NCI-H82 treated with DMSO at 0.1 percent for 48 hours (cell line): ENCODE results near the gene SPHK2.

Source experiments
- DNase-seq: peaks from one replicate; lab custom pipeline; 2025; ENCODE audit not compliant: unreplicated experiment; lab: John Stamatoyannopoulos, UW

Gene SPHK2

GRCh38 chr19:48635966-48636858, 16.9 kb downstream of the SPHK2 start:
- no peak for DNase-seq

GRCh38 chr19:48636859-48637448, 17.6 kb downstream of the SPHK2 start, which contains the start of gene DBP:
Gene DBP (minus strand): TSS chr19:48637379. CDS start chr19:48636994, 385 bp downstream.
- no peak for DNase-seq

- DNase-seq = peak; percentile 97
These were observed 18.2 kb downstream of the SPHK2 start for GRCh38 chr19:48637449-48637947.

- DNase-seq = peak; percentile 94
These were observed 18.9 kb downstream of the SPHK2 start for GRCh38 chr19:48637948-48638830.

GRCh38 chr19:48638831-48639381, 19.6 kb downstream of the SPHK2 start:
- DNase-seq = no peak

DNA sequence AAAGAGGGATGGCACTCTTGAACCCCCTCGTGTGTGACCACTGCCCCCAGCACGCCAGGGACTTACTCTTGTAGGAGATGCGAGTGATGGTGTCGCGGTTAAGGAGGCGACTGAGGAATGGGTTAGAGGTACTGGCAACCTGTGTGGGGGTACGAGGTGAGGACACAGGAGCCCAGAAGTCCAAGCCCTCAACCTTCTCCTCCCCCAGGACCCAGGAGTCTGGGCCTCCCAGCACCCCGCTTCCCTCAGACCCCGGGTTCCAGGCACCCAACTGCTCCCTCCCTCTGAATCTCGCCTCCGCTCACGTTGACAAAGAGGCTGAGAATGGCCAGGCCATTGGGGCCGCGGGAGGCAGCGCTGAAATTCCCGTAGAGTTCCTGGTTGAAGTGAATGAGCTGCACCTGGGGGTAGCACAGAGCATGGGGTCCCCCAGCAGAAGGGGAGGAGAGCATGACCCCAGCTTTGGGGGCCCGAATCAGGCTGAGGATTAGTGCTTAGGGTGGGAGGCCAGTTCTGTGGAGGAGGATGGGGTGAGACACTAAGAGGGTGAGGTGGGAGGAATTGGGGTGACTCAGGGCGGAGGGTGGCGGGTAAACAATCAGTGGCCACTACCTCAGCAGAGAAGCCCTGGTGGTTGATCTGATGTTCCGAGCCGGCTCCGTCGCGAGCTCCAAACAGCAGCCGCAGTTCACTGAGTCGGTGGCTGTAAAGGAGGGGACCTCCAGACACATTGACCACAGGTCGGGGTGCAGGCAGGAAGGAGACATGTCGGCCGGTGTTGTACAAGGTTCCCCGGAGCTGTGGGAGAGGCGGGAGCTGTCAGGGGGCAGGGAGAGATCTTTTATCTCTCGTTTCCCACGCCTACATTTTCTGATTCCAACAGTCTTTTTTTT, 20.4 kb downstream of the SPHK2 start:
- DNase-seq = no peak

- no peak for DNase-seq
These were observed 22.5 kb downstream of the SPHK2 start for GRCh38 chr19:48641850-48642249.

- DNase-seq = no peak
These were observed 23.6 kb downstream of the SPHK2 start for GRCh38 chr19:48642862-48643261.

- no peak for DNase-seq
These were observed 25.0 kb downstream of the SPHK2 start for GRCh38 chr19:48644355-48644754.

DNA sequence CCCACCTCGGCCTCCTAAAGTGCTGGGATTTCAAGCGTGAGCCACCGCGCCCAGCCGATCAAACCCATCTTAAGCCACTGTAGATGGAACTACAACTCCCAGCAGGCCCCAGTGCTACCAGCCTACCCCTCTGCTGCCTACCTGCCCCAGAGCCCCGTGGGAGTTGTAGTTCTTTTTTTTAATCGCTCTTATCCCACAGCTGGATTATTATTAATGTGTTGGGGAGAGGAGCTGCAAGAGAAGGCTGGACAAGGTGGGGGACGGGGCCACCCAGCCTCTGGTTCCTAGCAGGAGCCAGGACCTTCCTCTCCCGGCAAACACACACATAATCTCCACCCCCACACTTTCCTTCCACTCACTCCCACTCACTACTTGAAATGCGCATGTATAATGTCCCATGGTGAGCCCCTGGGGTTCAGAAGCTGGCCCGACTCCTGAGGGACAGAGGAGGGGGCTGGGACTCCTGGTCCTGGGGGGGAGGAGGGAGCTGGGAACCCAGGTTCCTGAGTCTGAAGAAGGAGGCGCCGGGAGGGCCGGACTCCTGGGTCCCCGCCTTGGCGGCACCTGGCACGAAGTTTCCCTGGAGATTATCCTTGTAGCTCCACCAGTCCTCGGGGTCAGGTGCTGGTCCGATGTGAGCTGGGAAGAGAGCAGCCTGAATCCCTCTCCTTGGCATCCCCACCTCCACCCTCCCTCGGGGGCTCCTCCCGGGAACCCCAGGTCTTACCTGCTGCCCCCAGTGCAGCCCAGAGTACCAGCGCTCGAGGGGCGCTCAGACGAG, 25.7 kb downstream of the SPHK2 start:
- peak; percentile 82 for DNase-seq

- no peak for DNase-seq
These were observed 26.3 kb downstream of the SPHK2 start for GRCh38 chr19:48645620-48646000.

DNA sequence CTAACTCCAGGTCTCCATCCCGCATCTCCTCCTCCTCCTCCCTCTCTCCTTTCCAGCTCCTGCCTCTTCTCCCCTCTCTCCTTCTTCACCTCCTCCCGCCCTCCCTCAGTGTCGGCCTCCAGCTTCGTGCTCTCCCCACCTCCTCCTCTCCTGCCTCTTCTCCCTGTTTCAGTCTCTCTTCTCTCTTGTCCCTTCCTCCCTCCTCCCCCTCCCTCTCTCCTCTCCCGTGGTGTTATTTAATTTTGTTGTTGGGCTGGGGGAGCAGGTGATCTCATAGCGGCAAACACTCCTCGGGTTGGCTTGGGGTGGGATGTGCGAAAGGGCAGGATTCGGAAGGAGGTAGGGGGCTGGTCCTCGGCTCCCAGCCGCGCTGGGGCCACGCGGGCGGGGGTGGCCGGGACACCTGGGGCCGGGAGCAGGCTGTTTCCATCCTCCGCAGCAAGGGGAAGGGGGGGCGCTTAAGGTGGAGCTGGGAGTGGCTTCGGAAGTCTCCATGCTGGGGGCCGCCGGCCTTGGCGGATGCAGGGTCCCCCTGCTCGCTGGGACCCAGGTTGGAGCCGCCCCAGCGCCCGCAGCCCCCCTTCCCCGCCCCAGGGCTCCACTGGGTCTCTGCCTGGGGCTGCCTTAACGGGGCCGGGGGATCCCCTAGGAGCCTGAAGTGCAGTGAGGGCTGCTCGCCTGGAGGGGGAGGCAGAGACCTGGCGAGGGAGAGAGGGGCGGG, 26.9 kb downstream of the SPHK2 start, which contains the start of gene CA11:
Gene CA11, minus strand, starts transcription at position 187 of the 721 bp plus-strand sequence. CDS start 555 bp downstream, outside the sequence.
- peak; percentile 46 for DNase-seq

- DNase-seq = peak; percentile 75
These were observed 27.5 kb downstream of the SPHK2 start for GRCh38 chr19:48646722-48647216.

GRCh38 chr19:48648134-48648533, 28.8 kb downstream of the SPHK2 start:
- no peak for DNase-seq

DNA sequence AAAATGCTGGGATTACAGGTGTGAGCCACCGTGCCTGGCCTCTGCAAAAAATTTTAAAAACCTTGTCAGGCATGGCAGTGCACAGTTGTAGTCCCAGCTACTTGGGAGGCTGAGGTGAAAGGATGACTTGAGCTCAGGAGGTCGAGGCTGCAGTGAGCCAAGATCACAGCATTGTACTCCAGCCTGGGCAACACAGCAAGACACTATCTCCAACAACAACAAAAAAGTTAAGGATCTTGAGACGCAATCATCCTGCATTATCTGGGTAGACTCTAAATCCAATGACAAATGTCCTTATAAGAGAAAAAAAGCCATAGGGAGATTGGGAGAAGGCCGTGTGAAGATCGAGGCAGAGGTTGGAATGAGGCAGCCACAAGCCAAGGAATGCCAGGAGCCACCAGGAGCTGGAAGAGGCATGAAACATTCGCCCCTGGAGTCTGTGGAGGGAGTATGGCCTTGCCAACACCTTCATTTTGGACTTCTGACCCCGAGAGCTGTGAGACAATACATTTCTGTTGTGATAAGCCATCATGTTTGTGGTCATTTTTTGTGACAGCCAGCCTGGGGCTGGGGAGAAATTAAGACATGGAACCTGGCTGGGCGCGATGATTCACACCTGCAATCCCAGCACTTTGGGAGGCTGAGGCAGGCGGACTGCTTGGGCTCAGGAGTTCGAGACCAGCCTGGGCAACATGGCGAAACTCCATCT, 31.8 kb downstream of the SPHK2 start:
- DNase-seq = no peak

- no peak for DNase-seq
These were observed 32.4 kb downstream of the SPHK2 start for GRCh38 chr19:48651683-48652048.

GRCh38 chr19:48654299-48655059, 35.2 kb downstream of the SPHK2 start:
- peak; percentile 77 for DNase-seq
